Ureter (tissue), 1 donor: ENCODE results near the gene XDH. TPM values are rescaled to one million over a fixed set of nuclear protein-coding genes. Genes with fewer than 3 reads are reported as not detected.

Source experiments
- total RNA-seq: library from RNA; stranded (reverse); gene quantifications from one replicate; pipeline ENCODE4 v1.2.4, GENCODE V29; 2023
- donor health status: DM: yes; HTN: yes; CAD: no.

XDH gene
- total RNA-seq, 1 donor from 2014 or later, result 6.6 TPM

Other genes with a start within 250 kb of the XDH start
- 0.62 TPM for gene CAPN14, start 197.2 kb downstream of the XDH start, total RNA-seq
- 12.7 TPM for gene EHD3, start 180.6 kb downstream of the XDH start, total RNA-seq
- gene SRD5A2, start 166.2 kb upstream of the XDH start, total RNA-seq, result 0.65 TPM